K562 (cell line): ENCODE data around the gene HYI. TPM values are rescaled to one million over a fixed set of nuclear protein-coding genes. Genes with fewer than 3 reads are reported as not detected.
A peak's percentile ranks its signal among the peaks of the same experiment; 100 is the strongest.

Source experiments
- ATAC-seq: fragments of 200-7000 bp; cut with Tn5 transposase; 3 replicates; pipeline ENCODE4 v1.9.1; 2020; ENCODE audit warnings: moderate library complexity
- BruUV-seq: library from RNA; stranded (reverse); fragments of 400-500 nt; replicated peaks from 2 replicates; lab custom pipeline; 2021; lab: Mats Ljungman, UMichigan
- CTCF ChIA-PET: fragments of 300-600 bp; formaldehyde crosslinking; extraction: SDS; loops from one replicate; lab custom pipeline; 2021; ENCODE audit warnings: low intra/inter-chr PET ratio; lab: Yijun Ruan, JAX
- POLR2A ChIA-PET: fragments of 300-600, 350-650 bp; sonication (Branson Sonifier 250); formaldehyde crosslinking; extraction: SDS; loops from one replicate; lab custom pipeline; 2021; ENCODE audit warnings: antibody characterized with exemption, inconsistent platforms; lab: Yijun Ruan, JAX
- DNase-seq, 4 experiments: peaks; one replicate each; pipeline versions ENCODE4 v3.0.0 to v3.0.0-alpha.2; 2011 to 2018; ENCODE audit warnings: low spot score in 3 of 4, mixed read lengths in 3 of 4; ENCODE audit errors: extremely low read depth in 1 of 4
- FAIRE-seq: peaks from 2 replicates; lab custom pipeline; 2011; peaks lifted over from hg19 to GRCh38; lab: Jason Lieb, UNC
- H2AFZ ChIP-seq: 2 replicates; pipeline ENCODE4 v1.6.0; 2011; ENCODE audit warnings: low read depth, low read length, control low read depth, inconsistent platforms
- H3K27ac ChIP-seq: fragments of 200-600 bp; 3 replicates; pipeline ENCODE4 v1.8.0; 2011; ENCODE audit warnings: low read depth, mild to moderate bottlenecking, control low read depth, inconsistent platforms, low read length, moderate library complexity, mixed read lengths; ENCODE audit errors: extremely low read depth
- H3K27me3 ChIP-seq, 2 experiments: fragments of 300-600 bp in 1 of 2; 2 replicates in 1 of 2; 3 replicates in 1 of 2; pipeline versions ENCODE4 v1.6.0 to v1.8.0; 2011; ENCODE audit warnings: inconsistent platforms in 2 of 2, low read length in 2 of 2, mild to moderate bottlenecking in 1 of 2, mixed read lengths in 1 of 2, moderate library complexity in 1 of 2; ENCODE audit not compliant: control insufficient read depth in 2 of 2, insufficient read depth in 2 of 2
- H3K36me3 ChIP-seq: fragments of 300-600 bp; 3 replicates; pipeline ENCODE4 v1.8.0; 2011; ENCODE audit warnings: mild to moderate bottlenecking, low read length, inconsistent platforms; ENCODE audit not compliant: control insufficient read depth, insufficient read depth
- H3K4me1 ChIP-seq, 2 experiments: fragments of 200-600 bp in 1 of 2; replicated peaks in 1 of 2; 2 replicates in 1 of 2; 3 replicates in 1 of 2; pipeline versions ENCODE4 v1.5.1 to v1.8.0; 2011; ENCODE audit warnings: inconsistent platforms in 2 of 2, low read length in 2 of 2, mild to moderate bottlenecking in 1 of 2, mixed read lengths in 1 of 2, moderate library complexity in 1 of 2; ENCODE audit not compliant: control insufficient read depth in 2 of 2, insufficient read depth in 2 of 2
- H3K4me2 ChIP-seq: 2 replicates; pipeline ENCODE4 v1.6.1; 2011; ENCODE audit warnings: low read length, control low read depth, inconsistent platforms, mixed read lengths; ENCODE audit not compliant: insufficient read depth
- H3K4me3 ChIP-seq: fragments of 200-600 bp; sonication (generic), shearing (Covaris generic); 2 replicates; pipeline ENCODE4 v1.5.1; 2016; ENCODE audit warnings: control low read depth, inconsistent platforms
- H3K79me2 ChIP-seq: fragments of 200-600 bp; 3 replicates; pipeline ENCODE4 v1.8.0; 2011; ENCODE audit warnings: low read length, inconsistent platforms; ENCODE audit not compliant: control insufficient read depth, insufficient read depth
- H3K9ac ChIP-seq, 2 experiments: 2 replicates each; pipeline versions ENCODE4 v1.6.0 to v1.6.1; 2011; ENCODE audit warnings: low read depth in 2 of 2, low read length in 2 of 2, control low read depth in 1 of 2, inconsistent platforms in 1 of 2, mild to moderate bottlenecking in 1 of 2, mixed read lengths in 1 of 2; ENCODE audit not compliant: insufficient read depth in 1 of 2
- H3K9me1 ChIP-seq: one replicate; pipeline ENCODE4 v1.6.0; 2011; ENCODE audit warnings: inconsistent platforms, mild to moderate bottlenecking, low read length, moderate library complexity; ENCODE audit not compliant: control insufficient read depth, insufficient read depth
- H3K9me3 ChIP-seq: replicated peaks from 2 replicates; pipeline ENCODE4 v1.5.1; 2011; ENCODE audit warnings: low read depth, low read length, inconsistent platforms; ENCODE audit not compliant: control insufficient read depth, insufficient read depth
- H4K20me1 ChIP-seq: replicated peaks from 2 replicates; pipeline ENCODE4 v1.6.1; 2011; ENCODE audit warnings: low read length, inconsistent platforms, mixed read lengths; ENCODE audit not compliant: control insufficient read depth, insufficient read depth
- FOXM1 ChIP-seq, 2 experiments: fragments of 450-650 bp in 1 of 2; sonication (generic) in 1 of 2; formaldehyde crosslinking in 1 of 2; IDR thresholded peaks; 2 replicates each; pipeline versions ENCODE4 v1.6.1 to v1.9.0; 2017 to 2022; ENCODE audit warnings: low read depth in 2 of 2, mild to moderate bottlenecking in 2 of 2, missing genetic modification reagents in 1 of 2, moderate library complexity in 1 of 2
- MYBL2 ChIP-seq, 2 experiments: fragments of 450-650 bp in 1 of 2; sonication (generic) in 1 of 2; formaldehyde crosslinking in 1 of 2; IDR thresholded peaks; 2 replicates each; pipeline versions ENCODE4 v1.6.1 to v1.8.1; 2017 to 2022; ENCODE audit warnings: borderline replicate concordance in 1 of 2, inconsistent platforms in 1 of 2, low read depth in 1 of 2, mild to moderate bottlenecking in 1 of 2, missing genetic modification reagents in 1 of 2, moderate library complexity in 1 of 2
- WGBS: fragments of 100-300 bp; shearing (Covaris generic); methylation state at CpG from one replicate; pipeline ENCODE4 v1.1.6; 2016; ENCODE audit warnings: low coverage, mixed read lengths; ENCODE audit not compliant: insufficient coverage; ENCODE audit errors: missing lambda C conversion rate; 5-methylcytosine and 5-hydroxymethylcytosine counted together
- in situ Hi-C: fragments of 300-500 bp; cut with MboI; formaldehyde crosslinking; loops from 4 replicates; pipeline ENCODE4 v1.15.0; 2018; ENCODE audit warnings: inconsistent platforms, mixed read lengths
- intact Hi-C: fragments of 100-400 bp; cut with micrococcal nuclease; formaldehyde crosslinking; loops from 2 replicates; pipeline ENCODE4 v1.14.2; 2022
- polyA plus RNA-seq, 8 experiments: library from polyadenylated mRNA; depleted of rRNA in 4 of 8; stranded (reverse) in 5 of 8; unstranded in 3 of 8; fragments of >200 nt; fragmentation: Nextera tagmentation in 2 of 8; fragmentation: Illumina TruSeq in 1 of 8; extraction: Ambion mirVana in 2 of 8; extraction: Trizol in 1 of 8; gene quantifications; 2 replicates each; pipeline versions ENCODE4 v1.2.1 to v1.2.3, GENCODE V29; 2011 to 2014; ENCODE audit warnings: inconsistent platforms in 1 of 8, missing spikeins in 1 of 8
- total RNA-seq, 7 experiments: library from RNA; depleted of rRNA in 6 of 7; stranded (reverse); fragments of >200 nt in 6 of 7; fragmentation: Illumina TruSeq in 2 of 7; extraction: Trizol in 2 of 7; gene quantifications; 2 replicates each; pipeline versions ENCODE4 v1.2.1 to v1.2.3, GENCODE V29; 2011 to 2021; ENCODE audit warnings: low replicate concordance in 1 of 7

HYI gene
- total and polyA plus RNA-seq, 9 of the 15 experiments (the other 6 are each of a cell fraction or from before 2014, with no cell fraction given), result 0.04 to 4.1 (median 1.4) TPM; not detected in 1

- H3K9me3 ChIP-seq, result no peaks in the 10 kb centered on the region
- no peak overlapping the region for H3K27ac ChIP-seq
- ChIA-PET CTCF (no interaction called here), POLR2A (interaction anchor here (0.6 to 2.3 kb wide), 5 partner anchors 10 to 1976 kb away, joined by 3 to 6 read pairs (median 3); no protein-coding TSS in a partner anchor)
- no peak overlapping the region for H3K4me2 ChIP-seq
- H3K36me3 ChIP-seq, result peaks cover 41% of the 10 kb centered on the region; the same call in 2 of the 3 replicates
- DNase-seq (no peak), ATAC-seq (no peak), FAIRE-seq (no peak)
- H3K79me2 ChIP-seq, result no peaks in the 10 kb centered on the region
- BruUV-seq, result no TSS peak
- no peaks in the 10 kb centered on the region; a peak in 1 of 5 replicates for H3K27me3 ChIP-seq
- no peak overlapping the region; a peak in 1 of 4 replicates for H3K9ac ChIP-seq
- intact Hi-C loops, result no loop called here
- 75% methylated on average over 19 of the region's 22 CpGs for whole genome bisulfite sequencing
- no peak overlapping the region for H2AFZ ChIP-seq
- 0 out of 2 replicates have a peak, but pooled peaks cover 4% of the 10 kb centered on the region for H4K20me1 ChIP-seq
- H3K4me3 ChIP-seq, result no peak overlapping the region
- in situ Hi-C loops, result no loop called here
- no peaks in the 10 kb centered on the region for H3K9me1 ChIP-seq
- H3K4me1 ChIP-seq, result peaks cover 0 to 16% of the 10 kb centered on the region in 2 experiments; a peak in 3 of 5 replicates
- TF ChIP-seq MYBL2 (IDR thresholded peaks at IDR 0.05; ENCODE audit: low read depth) (no peak), MYBL2 (CRISPR knock-in tag; IDR thresholded peaks at IDR 0.05; ENCODE audit: borderline replicate concordance) (0 out of 2 replicates have a peak, but pooled peaks have one; percentile 58), FOXM1 (IDR thresholded peaks at IDR 0.05; ENCODE audit: low read depth) (no peak), FOXM1 (CRISPR knock-in tag; IDR thresholded peaks at IDR 0.05; ENCODE audit: low read depth) (no peak)
- TF ChIP-seq, all 486 proteins: peak for 1
Measured at GRCh38 chr1:43451701-43452532, 1.8 kb downstream of the HYI start.
